ENCODE data around the gene WDR7.

WDR7 gene

DNA sequence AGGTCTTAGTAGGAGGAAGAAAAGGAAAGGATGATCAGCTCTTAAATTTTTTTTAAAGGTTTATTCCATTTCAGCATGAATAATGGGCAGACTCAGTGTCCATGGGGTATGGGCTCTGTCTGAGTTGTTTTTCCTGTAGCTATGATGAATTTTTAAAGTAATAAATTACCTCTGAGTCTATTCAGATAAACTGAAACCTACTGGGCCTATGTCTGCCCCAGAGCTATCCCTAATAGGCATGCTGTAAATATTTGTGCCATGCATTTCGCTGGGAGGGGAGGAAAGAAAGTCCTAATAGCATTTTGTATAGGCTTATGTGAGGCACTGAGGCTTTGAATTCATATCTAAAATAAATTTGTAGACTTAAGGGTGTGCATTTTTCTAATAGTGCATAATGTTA is 285.3 kb downstream of the WDR7 start:
- Histone ChIP-seq H4K20me1 (ENCODE audit: insufficient read depth, low read length) (no peaks in the 10 kb centered on the region), H3K4me1 (ENCODE audit: low read length) (no peaks in the 10 kb centered on the region), H2AFZ (ENCODE audit: low read length) (no peak overlapping the region), H3K9me3 (replicated peaks; ENCODE audit: insufficient read depth, low read length) (no peaks in the 10 kb centered on the region), H3K4me3 (ENCODE audit: low read length) (no peak overlapping the region), H3K36me3 (replicated peaks; ENCODE audit: insufficient read depth, low read length) (no peaks in the 10 kb centered on the region), H3K27me3 (replicated peaks; ENCODE audit: insufficient read depth, low read length) (no peaks in the 10 kb centered on the region), H3K79me2 (ENCODE audit: low read length) (no peaks in the 10 kb centered on the region), H3K9ac (ENCODE audit: low read length) (no peak overlapping the region), H3F3A (ENCODE audit: insufficient read depth, low read length) (no peaks in the 10 kb centered on the region), H3K9me2 (replicated peaks; ENCODE audit: insufficient read depth, low read length) (no peaks in the 10 kb centered on the region), H3K4me2 (ENCODE audit: low read depth, low read length) (no peak overlapping the region), H3K27ac (ENCODE audit: low read length) (no peak overlapping the region)
- TF ChIP-seq CTCF (IDR thresholded peaks at IDR 0.05; ENCODE audit: low read length) (no peak), EZH2 (optimal IDR thresholded peaks at IDR 0.05; ENCODE audit: low read depth, low read length) (no peak), EZH2phosphoT487 (IDR thresholded peaks at IDR 0.05; ENCODE audit: low read length) (no peak)
- DNase-seq, result no peak

GRCh38 chr18:56937874-56938430 is 286.8 kb downstream of the WDR7 start:
- Histone ChIP-seq H2AFZ (ENCODE audit: low read length) (no peak overlapping the region), H3K9me2 (replicated peaks; ENCODE audit: insufficient read depth, low read length) (no peaks in the 10 kb centered on the region), H3K36me3 (replicated peaks; ENCODE audit: insufficient read depth, low read length) (no peaks in the 10 kb centered on the region), H3K27me3 (replicated peaks; ENCODE audit: insufficient read depth, low read length) (no peaks in the 10 kb centered on the region), H3K4me1 (ENCODE audit: low read length) (no peaks in the 10 kb centered on the region), H3K27ac (ENCODE audit: low read length) (no peak overlapping the region), H3K9ac (ENCODE audit: low read length) (no peak overlapping the region), H3K79me2 (ENCODE audit: low read length) (no peaks in the 10 kb centered on the region), H4K20me1 (ENCODE audit: insufficient read depth, low read length) (no peaks in the 10 kb centered on the region), H3F3A (ENCODE audit: insufficient read depth, low read length) (no peaks in the 10 kb centered on the region), H3K4me2 (ENCODE audit: low read depth, low read length) (no peak overlapping the region), H3K9me3 (replicated peaks; ENCODE audit: insufficient read depth, low read length) (no peaks in the 10 kb centered on the region), H3K4me3 (ENCODE audit: low read length) (no peak overlapping the region)
- no peak for TF ChIP-seq EZH2phosphoT487 (IDR thresholded peaks at IDR 0.05; ENCODE audit: low read length)
- TF ChIP-seq CTCF (IDR thresholded peaks at IDR 0.05; ENCODE audit: low read length), result no peak
- no peak for TF ChIP-seq EZH2 (optimal IDR thresholded peaks at IDR 0.05; ENCODE audit: low read depth, low read length)
- no peak for DNase-seq

DNA sequence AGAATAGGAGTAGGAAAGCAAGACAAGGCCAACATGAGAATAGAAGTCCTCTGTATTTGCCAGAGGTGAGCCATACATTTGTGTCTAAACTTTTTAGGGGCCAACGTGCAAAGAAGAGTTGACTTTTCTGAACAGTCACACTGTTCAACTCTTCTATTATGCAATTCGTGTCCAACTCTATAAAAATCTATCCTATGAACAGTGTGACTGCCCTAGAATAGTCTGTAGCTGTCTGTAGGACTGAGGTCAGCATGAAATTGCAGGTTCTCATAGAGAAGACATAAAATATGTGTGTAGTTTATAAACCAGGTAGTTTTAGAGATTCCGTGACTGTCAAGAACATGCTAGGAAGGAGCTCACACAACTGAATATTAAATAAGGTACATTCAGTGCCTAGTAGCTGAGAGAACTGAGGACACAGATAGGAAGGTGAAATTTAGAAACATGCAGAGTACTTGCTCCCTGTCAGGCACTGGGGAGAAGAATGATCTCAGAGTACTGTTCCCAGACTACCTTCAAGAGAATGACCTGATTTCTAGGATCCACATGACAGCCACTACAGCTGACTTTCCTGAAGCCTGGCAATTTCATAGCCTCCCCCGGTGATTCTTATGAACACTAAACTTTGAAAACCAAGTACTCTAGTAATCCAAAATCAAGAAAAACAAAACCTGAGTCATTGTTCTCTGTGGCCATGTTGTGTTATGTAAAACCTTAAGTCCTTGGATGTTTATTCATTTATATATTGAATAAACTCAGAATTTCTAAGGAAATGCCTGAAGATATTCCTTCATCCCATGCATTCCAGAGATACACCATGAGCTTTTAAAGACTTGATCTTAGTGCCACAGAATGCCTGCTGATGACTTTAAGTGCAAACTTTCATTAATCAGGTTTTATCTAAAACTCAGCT is 294.3 kb downstream of the WDR7 start:
- no peaks in the 10 kb centered on the region for H3K9me3 ChIP-seq (replicated peaks; ENCODE audit: insufficient read depth, low read length)
- H3K4me3 ChIP-seq (ENCODE audit: low read length), result no peak overlapping the region
- TF ChIP-seq CTCF (IDR thresholded peaks at IDR 0.05; ENCODE audit: low read length), result no peak
- TF ChIP-seq EZH2 (optimal IDR thresholded peaks at IDR 0.05; ENCODE audit: low read depth, low read length), result no peak
- TF ChIP-seq EZH2phosphoT487 (IDR thresholded peaks at IDR 0.05; ENCODE audit: low read length), result no peak
- no peaks in the 10 kb centered on the region for H3K36me3 ChIP-seq (replicated peaks; ENCODE audit: insufficient read depth, low read length)
- no peak overlapping the region for H3K9ac ChIP-seq (ENCODE audit: low read length)
- H3K4me1 ChIP-seq (ENCODE audit: low read length), result no peaks in the 10 kb centered on the region
- DNase-seq, result no peak
- no peak overlapping the region for H2AFZ ChIP-seq (ENCODE audit: low read length)
- no peaks in the 10 kb centered on the region for H3F3A ChIP-seq (ENCODE audit: insufficient read depth, low read length)
- no peaks in the 10 kb centered on the region for H3K79me2 ChIP-seq (ENCODE audit: low read length)
- no peak overlapping the region for H3K4me2 ChIP-seq (ENCODE audit: low read depth, low read length)
- H4K20me1 ChIP-seq (ENCODE audit: insufficient read depth, low read length), result no peaks in the 10 kb centered on the region
- no peak overlapping the region for H3K27ac ChIP-seq (ENCODE audit: low read length)
- no peaks in the 10 kb centered on the region for H3K9me2 ChIP-seq (replicated peaks; ENCODE audit: insufficient read depth, low read length)
- no peaks in the 10 kb centered on the region for H3K27me3 ChIP-seq (replicated peaks; ENCODE audit: insufficient read depth, low read length)
